Keratinocyte (primary cell): Measurements from ENCODE around the gene ARL5A. TPM values are rescaled to one million over a fixed set of nuclear protein-coding genes. Genes with fewer than 3 reads are reported as not detected.
A peak's percentile ranks its signal among the peaks of the same experiment; 100 is the strongest.

Experiments
- DNase-seq: peaks from one replicate; pipeline ENCODE4 v3.0.0-alpha.2; 2011; ENCODE audit warnings: low read depth, missing footprints, low spot score
- FAIRE-seq: peaks from 2 replicates; lab custom pipeline; 2011; peaks lifted over from hg19 to GRCh38; lab: Jason Lieb, UNC
- H2AFZ ChIP-seq: 2 replicates; pipeline ENCODE4 v1.6.0; 2012; ENCODE audit warnings: low read length, control low read depth, inconsistent platforms; ENCODE audit not compliant: control insufficient read depth
- H3K27ac ChIP-seq: 2 replicates; pipeline ENCODE4 v1.5.1; 2011; ENCODE audit warnings: low read length; ENCODE audit not compliant: control insufficient read depth, insufficient read depth
- H3K27me3 ChIP-seq: 3 replicates; pipeline ENCODE4 v1.6.0; 2011; ENCODE audit warnings: low read length; ENCODE audit not compliant: control insufficient read depth, insufficient read depth; ENCODE audit errors: extremely low read depth
- H3K36me3 ChIP-seq, 2 experiments: 2 replicates in 1 of 2; 3 replicates in 1 of 2; pipeline ENCODE4 v1.5.1; 2011; ENCODE audit warnings: low read length in 2 of 2, mild to moderate bottlenecking in 1 of 2; ENCODE audit not compliant: control insufficient read depth in 2 of 2, insufficient read depth in 2 of 2; ENCODE audit errors: extremely low read depth in 1 of 2
- H3K4me1 ChIP-seq: 3 replicates; pipeline ENCODE4 v1.5.1; 2011; ENCODE audit warnings: low read length; ENCODE audit not compliant: control insufficient read depth, insufficient read depth; ENCODE audit errors: extremely low read depth
- H3K4me2 ChIP-seq: 3 replicates; pipeline ENCODE4 v1.6.0; 2011; ENCODE audit warnings: low read depth, low read length; ENCODE audit not compliant: control insufficient read depth, insufficient read depth; ENCODE audit errors: extremely low read depth
- H3K4me3 ChIP-seq, 3 experiments: fragments of 200-600 bp in 1 of 3; sonication (generic) in 1 of 3; 2 replicates in 2 of 3; 3 replicates in 1 of 3; pipeline ENCODE4 v1.5.1; 2011 to 2016; ENCODE audit warnings: low read length in 3 of 3, mild to moderate bottlenecking in 3 of 3, control low read depth in 2 of 3, inconsistent platforms in 1 of 3, low read depth in 1 of 3, mixed read lengths in 1 of 3, mixed run types in 1 of 3, moderate library complexity in 1 of 3; ENCODE audit not compliant: control insufficient read depth in 2 of 3, insufficient read depth in 2 of 3; ENCODE audit errors: extremely low read depth in 1 of 3
- H3K79me2 ChIP-seq: 2 replicates; pipeline ENCODE4 v1.6.0; 2012; ENCODE audit warnings: low read length; ENCODE audit not compliant: control insufficient read depth, insufficient read depth
- H3K9ac ChIP-seq: 3 replicates; pipeline ENCODE4 v1.6.0; 2011; ENCODE audit warnings: low read length; ENCODE audit not compliant: control insufficient read depth, insufficient read depth; ENCODE audit errors: extremely low read depth
- H3K9me1 ChIP-seq: 3 replicates; pipeline ENCODE4 v1.6.0; 2011; ENCODE audit warnings: low read length; ENCODE audit not compliant: control insufficient read depth, insufficient read depth; ENCODE audit errors: extremely low read depth
- H3K9me3 ChIP-seq: 2 replicates; pipeline ENCODE4 v1.5.1; 2012; ENCODE audit warnings: low read depth, low read length; ENCODE audit not compliant: control insufficient read depth
- H4K20me1 ChIP-seq: 3 replicates; pipeline ENCODE4 v1.6.0; 2011; ENCODE audit warnings: low read length; ENCODE audit not compliant: control insufficient read depth, insufficient read depth; ENCODE audit errors: extremely low read depth
- EZH2 ChIP-seq: IDR thresholded peaks from one replicate; pipeline ENCODE4 v1.6.1; 2012; ENCODE audit warnings: inconsistent platforms, mild to moderate bottlenecking, low read length, moderate library complexity
- dilution Hi-C: fragments of 300-500 bp; cut with MboI; formaldehyde crosslinking; loops from one replicate; pipeline ENCODE4 v1.7.0; 2020; ENCODE audit warnings: low sequenced_read_pairs; ENCODE audit not compliant: extremely low pct_ligation_motif_present
- polyA plus RNA-seq, 5 experiments: library from polyadenylated mRNA; depleted of rRNA in 3 of 5; stranded (reverse) in 3 of 5; stranded (forward) in 1 of 5; unstranded in 1 of 5; fragments of >200 nt; gene quantifications; 1 replicate in 1 of 5; 2 replicates in 3 of 5; 3 replicates in 1 of 5; pipeline versions ENCODE4 v1.2.1 to v1.2.3, GENCODE V29; 2011 to 2012; ENCODE audit warnings: missing spikeins in 2 of 5, low read depth in 1 of 5, low replicate concordance in 1 of 5
- TF ChIP-seq, protein P1 (sequence below), 3 experiments: IDR thresholded peaks in 1 of 3; conservative IDR thresholded peaks in 1 of 3; optimal IDR thresholded peaks in 1 of 3; 2 replicates in 2 of 3; 3 replicates in 1 of 3; pipeline versions ENCODE3 to v1.5.1; 2011; ENCODE audit warnings: low read length in 3 of 3, mild to moderate bottlenecking in 3 of 3, moderate library complexity in 2 of 3, control low read depth in 1 of 3, inconsistent platforms in 1 of 3; ENCODE audit not compliant: insufficient read depth in 2 of 3; ENCODE audit errors: extremely low read depth in 1 of 3

ARL5A gene
- polyA plus RNA-seq, 1 donor (not counting 4 experiments of a cell fraction or from before 2014, with no cell fraction given) = 25.5 TPM

DNA sequence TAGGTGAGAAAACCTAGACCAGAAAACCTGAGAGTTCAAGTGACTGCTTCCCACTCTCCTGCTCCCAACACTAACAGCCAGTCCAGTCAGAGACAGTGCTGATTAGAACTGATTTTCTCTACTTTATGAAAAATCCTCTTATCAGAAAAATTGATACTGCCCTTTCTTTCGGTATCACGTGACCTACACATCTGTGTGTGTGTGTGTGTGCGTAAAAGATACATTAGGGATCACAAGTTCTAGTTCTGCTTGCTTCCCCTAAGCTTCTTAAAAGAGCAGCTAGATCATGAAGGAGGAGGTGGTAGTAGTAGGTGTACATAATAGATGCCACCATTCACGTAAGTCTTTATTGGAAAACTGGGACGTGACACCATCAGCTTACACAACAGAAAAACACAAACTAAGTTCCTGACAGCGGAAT lies 1.5 kb downstream of the ARL5A start:
- peak; percentile 43 for FAIRE-seq
- dilution Hi-C loops = no loop called here

DNA sequence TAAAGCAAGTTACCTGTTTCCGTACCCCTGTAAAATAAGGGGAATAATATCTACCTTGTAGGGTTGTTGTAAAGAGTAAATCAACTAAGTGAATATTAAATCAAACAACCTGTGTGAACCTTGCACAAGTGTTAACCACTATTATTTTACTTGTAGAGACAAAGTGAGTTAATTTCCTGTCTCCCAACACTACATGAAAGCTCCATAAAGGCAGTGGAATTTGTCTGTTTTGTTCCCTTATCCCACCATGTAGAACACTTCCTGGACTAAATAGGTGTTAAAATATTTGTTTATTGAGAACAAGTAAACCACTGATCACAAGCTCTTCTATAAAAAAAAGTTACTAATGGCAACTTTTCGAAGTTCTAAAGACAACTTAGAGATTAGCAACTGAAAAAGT lies 3.3 kb downstream of the ARL5A start:
- H3K27me3 ChIP-seq = no peaks in the 10 kb centered on the region
- no peak overlapping the region for H3K27ac ChIP-seq
- H2AFZ ChIP-seq = no peak overlapping the region
- H3K79me2 ChIP-seq = peaks cover 78% of the 10 kb centered on the region
- DNase-seq = no peak
- peak; percentile 23 for FAIRE-seq
- H3K4me2 ChIP-seq = peak overlapping the region; percentile 39
- no peaks in the 10 kb centered on the region for H3K9me3 ChIP-seq
- no peaks in the 10 kb centered on the region for H3K36me3 ChIP-seq
- H3K9me1 ChIP-seq = no peaks in the 10 kb centered on the region
- TF ChIP-seq EZH2 = no peak
- peaks cover 10% of the 10 kb centered on the region for H4K20me1 ChIP-seq
- no peak overlapping the region for H3K4me3 ChIP-seq
- H3K9ac ChIP-seq = no peak overlapping the region
- peaks cover 25% of the 10 kb centered on the region for H3K4me1 ChIP-seq
- dilution Hi-C loops = no loop called here

More for the DNA sequence above, 1.5 kb downstream of the ARL5A start:
- peaks cover 8% of the 10 kb centered on the region for H4K20me1 ChIP-seq
- peaks cover 62% of the 10 kb centered on the region for H3K79me2 ChIP-seq
- H2AFZ ChIP-seq = no peak overlapping the region
- H3K9me1 ChIP-seq = no peaks in the 10 kb centered on the region
- H3K4me2 ChIP-seq = peak overlapping the region; percentile 91
- H3K4me3 ChIP-seq = peak overlapping the region; percentile 81 to 100 (median 97)
- H3K27me3 ChIP-seq = no peaks in the 10 kb centered on the region
- H3K36me3 ChIP-seq = no peaks in the 10 kb centered on the region
- DNase-seq = no peak
- TF ChIP-seq, protein P1, sequence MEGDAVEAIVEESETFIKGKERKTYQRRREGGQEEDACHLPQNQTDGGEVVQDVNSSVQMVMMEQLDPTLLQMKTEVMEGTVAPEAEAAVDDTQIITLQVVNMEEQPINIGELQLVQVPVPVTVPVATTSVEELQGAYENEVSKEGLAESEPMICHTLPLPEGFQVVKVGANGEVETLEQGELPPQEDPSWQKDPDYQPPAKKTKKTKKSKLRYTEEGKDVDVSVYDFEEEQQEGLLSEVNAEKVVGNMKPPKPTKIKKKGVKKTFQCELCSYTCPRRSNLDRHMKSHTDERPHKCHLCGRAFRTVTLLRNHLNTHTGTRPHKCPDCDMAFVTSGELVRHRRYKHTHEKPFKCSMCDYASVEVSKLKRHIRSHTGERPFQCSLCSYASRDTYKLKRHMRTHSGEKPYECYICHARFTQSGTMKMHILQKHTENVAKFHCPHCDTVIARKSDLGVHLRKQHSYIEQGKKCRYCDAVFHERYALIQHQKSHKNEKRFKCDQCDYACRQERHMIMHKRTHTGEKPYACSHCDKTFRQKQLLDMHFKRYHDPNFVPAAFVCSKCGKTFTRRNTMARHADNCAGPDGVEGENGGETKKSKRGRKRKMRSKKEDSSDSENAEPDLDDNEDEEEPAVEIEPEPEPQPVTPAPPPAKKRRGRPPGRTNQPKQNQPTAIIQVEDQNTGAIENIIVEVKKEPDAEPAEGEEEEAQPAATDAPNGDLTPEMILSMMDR (optimal IDR thresholded peaks at IDR 0.05 in 1 of 3, IDR thresholded peaks at IDR 0.05 in 1 of 3, conservative IDR thresholded peaks at IDR 0.05 in 1 of 3; ENCODE audit: extremely low read depth in 1 of 3, insufficient read depth in 2 of 3, low read length in 3 of 3) = no peak
- no peak for TF ChIP-seq EZH2
- H3K9me3 ChIP-seq = no peaks in the 10 kb centered on the region
- peak overlapping the region; percentile 92 for H3K9ac ChIP-seq
- H3K27ac ChIP-seq = peak overlapping the region; percentile 80
- peaks cover 25% of the 10 kb centered on the region for H3K4me1 ChIP-seq

DNA sequence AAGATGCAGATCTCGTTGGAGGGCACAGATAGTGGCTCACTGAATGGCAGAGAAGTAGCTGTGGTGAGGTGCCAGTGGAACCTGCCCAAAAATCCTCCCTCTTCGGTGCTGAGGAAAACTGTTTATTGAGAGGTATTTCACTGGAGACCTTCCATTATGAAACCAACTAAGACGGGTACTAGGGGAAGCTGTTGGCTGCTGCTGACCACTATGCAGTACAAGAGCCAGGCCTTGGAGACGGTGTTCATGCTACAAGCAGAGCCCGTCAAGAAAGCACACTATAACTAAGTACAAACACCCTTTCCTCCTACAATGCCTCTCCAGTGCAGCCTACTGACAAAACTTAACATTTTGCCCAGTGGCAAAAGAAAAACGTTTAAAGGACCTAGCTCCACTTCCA lies 4.6 kb downstream of the ARL5A start:
- no peaks in the 10 kb centered on the region for H3K9me3 ChIP-seq
- H3K79me2 ChIP-seq = peaks cover 89% of the 10 kb centered on the region
- DNase-seq (no peak), FAIRE-seq (peak; percentile 32)
- no peaks in the 10 kb centered on the region for H3K36me3 ChIP-seq
- no peaks in the 10 kb centered on the region for H3K27me3 ChIP-seq
- peaks cover 11% of the 10 kb centered on the region for H4K20me1 ChIP-seq
- H3K27ac ChIP-seq = no peak overlapping the region
- peak overlapping the region; percentile 33 for H3K4me2 ChIP-seq
- no peak overlapping the region for H2AFZ ChIP-seq
- H3K4me1 ChIP-seq = peaks cover 23% of the 10 kb centered on the region
- dilution Hi-C loops = no loop called here
- H3K9ac ChIP-seq = no peak overlapping the region
- H3K9me1 ChIP-seq = no peaks in the 10 kb centered on the region
- H3K4me3 ChIP-seq = no peak overlapping the region
- TF ChIP-seq, protein P1 (optimal IDR thresholded peaks at IDR 0.05 in 1 of 3, IDR thresholded peaks at IDR 0.05 in 1 of 3, conservative IDR thresholded peaks at IDR 0.05 in 1 of 3; ENCODE audit: extremely low read depth in 1 of 3, insufficient read depth in 2 of 3, low read length in 3 of 3) = no peak
- no peak for TF ChIP-seq EZH2
